SK-N-MC (cell line): ENCODE data around the gene MRPL44.

Experiments used
- EZH2 ChIP-seq: fragments of 200-600 bp; sonication (generic); IDR thresholded peaks from one replicate; pipeline ENCODE4 v1.6.1; 2017; ENCODE audit warnings: antibody characterized with exemption
- FOXP2 ChIP-seq: optimal IDR thresholded peaks from 2 replicates; pipeline ENCODE3; 2011; ENCODE audit warnings: mild to moderate bottlenecking, moderate library complexity; ENCODE audit not compliant: insufficient read depth; ENCODE audit errors: extremely low read length, control extremely low read depth
- POLR2AphosphoS5 ChIP-seq: IDR thresholded peaks from 2 replicates; pipeline ENCODE4 v1.6.1; 2012; ENCODE audit warnings: mild to moderate bottlenecking, low read depth, low read length, borderline replicate concordance

DNA sequence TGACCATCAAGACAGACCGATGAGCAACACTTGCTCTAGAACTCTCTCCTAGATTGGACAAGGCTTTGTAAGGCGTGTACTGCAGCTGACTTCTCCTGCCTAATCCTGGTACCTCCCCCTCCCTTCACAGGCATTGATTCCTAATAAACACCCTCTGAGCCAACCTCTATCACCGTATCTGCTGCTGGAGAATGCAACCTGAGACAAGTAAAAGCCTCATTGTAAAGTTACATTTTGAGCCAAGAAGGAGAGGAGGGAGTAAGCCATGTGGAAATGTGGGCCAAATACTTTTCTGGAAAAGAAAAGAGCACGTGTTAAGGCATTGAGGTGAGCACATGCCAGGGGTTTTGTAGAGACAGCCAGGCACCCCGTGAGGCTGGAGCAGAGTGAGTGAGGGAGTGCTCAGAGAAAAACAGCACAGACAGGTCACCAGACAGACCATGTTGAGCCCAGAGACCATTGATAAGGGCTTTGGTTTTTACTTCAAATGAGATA is 9.5 kb upstream of the MRPL44 start:
- TF ChIP-seq POLR2AphosphoS5 (no peak), EZH2 (no peak), FOXP2 (no peak)
